HepG2 (cell line): ENCODE data around the gene ZDHHC19. TPM values are rescaled to one million over a fixed set of nuclear protein-coding genes. Genes with fewer than 3 reads are reported as not detected.
A peak's percentile ranks its signal among the peaks of the same experiment; 100 is the strongest.

Experiments
- ATAC-seq: fragments of 200-7000 bp; cut with Tn5 transposase; 3 replicates; pipeline ENCODE4 v1.9.1; 2020; ENCODE audit warnings: mild to moderate bottlenecking, moderate library complexity
- BruUV-seq: library from RNA; stranded (reverse); fragments of 400-500 nt; replicated peaks from 2 replicates; lab custom pipeline; 2021; lab: Mats Ljungman, UMichigan
- CTCF ChIA-PET: fragments of 300-600 bp; formaldehyde crosslinking; extraction: SDS; loops from one replicate; lab custom pipeline; 2021; ENCODE audit warnings: low total read pairs, inconsistent platforms, low intra/inter-chr PET ratio; lab: Yijun Ruan, JAX
- POLR2A ChIA-PET: fragments of 350-600 bp; sonication (Branson Sonifier 250); formaldehyde crosslinking; loops from one replicate; lab custom pipeline; 2020; ENCODE audit warnings: antibody characterized with exemption, inconsistent platforms; lab: Yijun Ruan, JAX
- DNase-seq: peaks from one replicate; pipeline ENCODE4 v3.0.0-alpha.2; 2015; ENCODE audit warnings: low spot score
- FAIRE-seq: peaks from 3 replicates; lab custom pipeline; 2011; peaks lifted over from hg19 to GRCh38; lab: Jason Lieb, UNC
- H2AFZ ChIP-seq: one replicate; pipeline ENCODE4 v1.6.1; 2011; ENCODE audit warnings: low read length, inconsistent platforms
- H3K27ac ChIP-seq: fragments of 300-600 bp; 3 replicates; pipeline ENCODE4 v1.8.0; 2011; ENCODE audit warnings: mixed run types, mild to moderate bottlenecking, mixed read lengths, low read length, inconsistent platforms; ENCODE audit not compliant: insufficient read depth; ENCODE audit errors: extremely low read length
- H3K27me3 ChIP-seq, 2 experiments: fragments of 200-600 bp in 1 of 2; 2 replicates in 1 of 2; 3 replicates in 1 of 2; pipeline versions ENCODE4 v1.6.0 to v1.8.0; 2011; ENCODE audit warnings: low read length in 2 of 2, mild to moderate bottlenecking in 2 of 2, moderate library complexity in 2 of 2, inconsistent platforms in 1 of 2; ENCODE audit not compliant: insufficient read depth in 2 of 2, control insufficient read depth in 1 of 2
- H3K36me3 ChIP-seq, 2 experiments: fragments of 200-600 bp in 1 of 2; replicated peaks in 1 of 2; 2 replicates in 1 of 2; 3 replicates in 1 of 2; pipeline versions ENCODE4 v1.5.1 to v1.8.0; 2011; ENCODE audit warnings: low read length in 2 of 2, inconsistent platforms in 1 of 2; ENCODE audit not compliant: insufficient read depth in 2 of 2, control insufficient read depth in 1 of 2
- H3K4me1 ChIP-seq: 2 replicates; pipeline ENCODE4 v1.5.1; 2012; ENCODE audit warnings: low read length, inconsistent platforms; ENCODE audit not compliant: insufficient read depth
- H3K4me2 ChIP-seq: 2 replicates; pipeline ENCODE4 v1.6.0; 2011; ENCODE audit warnings: low read depth, low read length, inconsistent platforms
- H3K4me3 ChIP-seq, 3 experiments: fragments of 200-600 bp in 1 of 3; sonication (generic), shearing (Covaris generic) in 1 of 3; replicated peaks in 1 of 3; 2 replicates each; pipeline ENCODE4 v1.5.1; 2011 to 2016; ENCODE audit warnings: low read length in 3 of 3, inconsistent platforms in 2 of 3, low read depth in 2 of 3, mild to moderate bottlenecking in 2 of 3, control low read depth in 1 of 3, mixed read lengths in 1 of 3; ENCODE audit not compliant: insufficient read depth in 1 of 3
- H3K79me2 ChIP-seq: one replicate; pipeline ENCODE4 v1.6.1; 2011; ENCODE audit warnings: low read length, inconsistent platforms; ENCODE audit not compliant: insufficient read depth
- H3K9ac ChIP-seq: 2 replicates; pipeline ENCODE4 v1.6.0; 2011; ENCODE audit warnings: mild to moderate bottlenecking, low read depth, low read length, inconsistent platforms; ENCODE audit not compliant: insufficient read depth
- H3K9me3 ChIP-seq: 2 replicates; pipeline ENCODE4 v1.5.1; 2012; ENCODE audit warnings: mild to moderate bottlenecking, low read length
- H4K20me1 ChIP-seq: 2 replicates; pipeline ENCODE4 v1.6.0; 2011; ENCODE audit warnings: inconsistent platforms, mild to moderate bottlenecking, low read length, moderate library complexity; ENCODE audit not compliant: insufficient read depth
- BCL6 ChIP-seq: IDR thresholded peaks from 2 replicates; pipeline ENCODE4 v1.6.1; 2016; ENCODE audit warnings: missing genetic modification reagents, missing compliant biosample characterization
- PHF5A ChIP-seq: IDR thresholded peaks from one replicate; pipeline ENCODE4 v1.6.1; 2018; ENCODE audit warnings: low read depth, missing genetic modification reagents; ENCODE audit not compliant: unreplicated experiment
- U2AF1 ChIP-seq: fragments of 200-400 bp; formaldehyde crosslinking; optimal IDR thresholded peaks from 2 replicates; pipeline ENCODE3; 2017; ENCODE audit warnings: mild to moderate bottlenecking, low read depth, low read length
- ZBTB2 ChIP-seq: sonication (generic); formaldehyde crosslinking; IDR thresholded peaks from 2 replicates; pipeline ENCODE4 v1.8.0; 2022; ENCODE audit warnings: low read depth, missing genetic modification reagents
- ZFY ChIP-seq: sonication (generic); formaldehyde crosslinking; IDR thresholded peaks from 2 replicates; pipeline ENCODE4 v1.4.0; 2020; ENCODE audit warnings: missing genetic modification reagents
- ZNF441 ChIP-seq: sonication (generic); formaldehyde crosslinking; IDR thresholded peaks from 2 replicates; pipeline ENCODE4 v1.7.0; 2021; ENCODE audit warnings: missing genetic modification reagents, borderline replicate concordance
- WGBS: methylation state at CpG from one replicate; pipeline ENCODE4 v1.1.6; 2017; ENCODE audit warnings: low lambda C conversion rate; 5-methylcytosine and 5-hydroxymethylcytosine counted together
- in situ Hi-C: cut with HindIII; loops from 2 replicates; pipeline ENCODE4 v1.10.0; 2017; ENCODE audit warnings: low pct_unique_long_range_greater_than_20kb; ENCODE audit not compliant: extremely low pct_ligation_motif_present
- intact Hi-C: fragments of 100-400 bp; cut with micrococcal nuclease; formaldehyde crosslinking; loops from one replicate; pipeline ENCODE4 v1.10.0; 2022; ENCODE audit not compliant: unreplicated experiment
- polyA plus RNA-seq, 8 experiments: library from polyadenylated mRNA; depleted of rRNA in 3 of 8; stranded (reverse) in 7 of 8; unstranded in 1 of 8; fragments of >200 nt; fragmentation: Illumina TruSeq in 4 of 8; extraction: Trizol in 4 of 8; gene quantifications; 2 replicates each; pipeline versions ENCODE4 v1.2.1 to v1.2.3, GENCODE V29; 2011 to 2016; ENCODE audit warnings: low read depth in 4 of 8, missing spikeins in 1 of 8, mixed read lengths in 1 of 8; ENCODE audit not compliant: insufficient read depth in 1 of 8
- total RNA-seq, 5 experiments: library from RNA; depleted of rRNA; stranded (reverse); fragments of >200 nt; fragmentation: Illumina TruSeq; extraction: Trizol; gene quantifications; 2 replicates each; pipeline ENCODE4 v1.2.3, GENCODE V29; 2016; ENCODE audit warnings: low read depth in 1 of 5
- TF ChIP-seq, protein P1 (sequence below): sonication (generic); formaldehyde crosslinking; IDR thresholded peaks from one replicate; pipeline ENCODE4 v1.5.1; 2020; ENCODE audit warnings: mild to moderate bottlenecking, missing genetic modification reagents; ENCODE audit errors: not compliant biosample characterization

The ZDHHC19 gene
- total and polyA plus RNA-seq, 2 of the 13 experiments (the other 11 are each of a cell fraction or from before 2014, with no cell fraction given), result 0.22 to 0.53 TPM

GRCh38 chr3:196220587-196220986 lies 9.4 kb upstream of the ZDHHC19 start:
- TF ChIP-seq BCL6 (CRISPR knock-in tag) (peak; percentile 40; the same call in 1 of the 2 replicates), ZNF441 (CRISPR knock-in tag) (0 out of 2 replicates have a peak, but pooled peaks have one; percentile 57), ZBTB2 (CRISPR knock-in tag) (no peak)
- in situ Hi-C loops, result no loop called here
- FAIRE-seq (no peak), ATAC-seq (no peak), DNase-seq (no peak)
- ChIA-PET CTCF (no interaction called here), POLR2A (no interaction called here)
- no peak overlapping the region for H2AFZ ChIP-seq
- H4K20me1 ChIP-seq, result no peaks in the 10 kb centered on the region
- H3K9ac ChIP-seq, result no peak overlapping the region
- no peak overlapping the region for H3K27ac ChIP-seq
- no peak overlapping the region for H3K4me3 ChIP-seq
- no TSS peak for BruUV-seq
- no peaks in the 10 kb centered on the region for H3K79me2 ChIP-seq
- H3K27me3 ChIP-seq, result no peaks in the 10 kb centered on the region; a peak in 1 of 5 replicates
- H3K4me2 ChIP-seq, result no peak overlapping the region
- H3K4me1 ChIP-seq, result peaks cover 52% of the 10 kb centered on the region
- H3K36me3 ChIP-seq, result no peaks in the 10 kb centered on the region
- WGBS, result 93% methylated on average over 10 of the region's 10 CpGs
- intact Hi-C loops, result no loop called here
- no peaks in the 10 kb centered on the region for H3K9me3 ChIP-seq

GRCh38 chr3:196219970-196220311 lies 8.7 kb upstream of the ZDHHC19 start:
- H3K27ac ChIP-seq, result peak overlapping the region; percentile 53
- no peak overlapping the region for H2AFZ ChIP-seq
- H3K79me2 ChIP-seq, result no peaks in the 10 kb centered on the region
- H4K20me1 ChIP-seq, result no peaks in the 10 kb centered on the region
- H3K36me3 ChIP-seq, result no peaks in the 10 kb centered on the region
- no peak overlapping the region; the same call in 1 of the 2 replicates for H3K9ac ChIP-seq
- 90% methylated on average over 19 of the region's 19 CpGs for WGBS
- no peak overlapping the region; a peak in 1 of 6 replicates for H3K4me3 ChIP-seq
- DNase-seq (no peak), FAIRE-seq (no peak), ATAC-seq (no peak)
- no peaks in the 10 kb centered on the region for H3K9me3 ChIP-seq
- ChIA-PET CTCF (no interaction called here), POLR2A (no interaction called here)
- intact Hi-C loops, result no loop called here
- peaks cover 52% of the 10 kb centered on the region for H3K4me1 ChIP-seq
- H3K4me2 ChIP-seq, result peak overlapping the region; percentile 34; the same call in 1 of the 2 replicates
- H3K27me3 ChIP-seq, result no peaks in the 10 kb centered on the region; a peak in 1 of 5 replicates
- in situ Hi-C loops, result no loop called here
- no TSS peak for BruUV-seq
- TF ChIP-seq, protein P1, sequence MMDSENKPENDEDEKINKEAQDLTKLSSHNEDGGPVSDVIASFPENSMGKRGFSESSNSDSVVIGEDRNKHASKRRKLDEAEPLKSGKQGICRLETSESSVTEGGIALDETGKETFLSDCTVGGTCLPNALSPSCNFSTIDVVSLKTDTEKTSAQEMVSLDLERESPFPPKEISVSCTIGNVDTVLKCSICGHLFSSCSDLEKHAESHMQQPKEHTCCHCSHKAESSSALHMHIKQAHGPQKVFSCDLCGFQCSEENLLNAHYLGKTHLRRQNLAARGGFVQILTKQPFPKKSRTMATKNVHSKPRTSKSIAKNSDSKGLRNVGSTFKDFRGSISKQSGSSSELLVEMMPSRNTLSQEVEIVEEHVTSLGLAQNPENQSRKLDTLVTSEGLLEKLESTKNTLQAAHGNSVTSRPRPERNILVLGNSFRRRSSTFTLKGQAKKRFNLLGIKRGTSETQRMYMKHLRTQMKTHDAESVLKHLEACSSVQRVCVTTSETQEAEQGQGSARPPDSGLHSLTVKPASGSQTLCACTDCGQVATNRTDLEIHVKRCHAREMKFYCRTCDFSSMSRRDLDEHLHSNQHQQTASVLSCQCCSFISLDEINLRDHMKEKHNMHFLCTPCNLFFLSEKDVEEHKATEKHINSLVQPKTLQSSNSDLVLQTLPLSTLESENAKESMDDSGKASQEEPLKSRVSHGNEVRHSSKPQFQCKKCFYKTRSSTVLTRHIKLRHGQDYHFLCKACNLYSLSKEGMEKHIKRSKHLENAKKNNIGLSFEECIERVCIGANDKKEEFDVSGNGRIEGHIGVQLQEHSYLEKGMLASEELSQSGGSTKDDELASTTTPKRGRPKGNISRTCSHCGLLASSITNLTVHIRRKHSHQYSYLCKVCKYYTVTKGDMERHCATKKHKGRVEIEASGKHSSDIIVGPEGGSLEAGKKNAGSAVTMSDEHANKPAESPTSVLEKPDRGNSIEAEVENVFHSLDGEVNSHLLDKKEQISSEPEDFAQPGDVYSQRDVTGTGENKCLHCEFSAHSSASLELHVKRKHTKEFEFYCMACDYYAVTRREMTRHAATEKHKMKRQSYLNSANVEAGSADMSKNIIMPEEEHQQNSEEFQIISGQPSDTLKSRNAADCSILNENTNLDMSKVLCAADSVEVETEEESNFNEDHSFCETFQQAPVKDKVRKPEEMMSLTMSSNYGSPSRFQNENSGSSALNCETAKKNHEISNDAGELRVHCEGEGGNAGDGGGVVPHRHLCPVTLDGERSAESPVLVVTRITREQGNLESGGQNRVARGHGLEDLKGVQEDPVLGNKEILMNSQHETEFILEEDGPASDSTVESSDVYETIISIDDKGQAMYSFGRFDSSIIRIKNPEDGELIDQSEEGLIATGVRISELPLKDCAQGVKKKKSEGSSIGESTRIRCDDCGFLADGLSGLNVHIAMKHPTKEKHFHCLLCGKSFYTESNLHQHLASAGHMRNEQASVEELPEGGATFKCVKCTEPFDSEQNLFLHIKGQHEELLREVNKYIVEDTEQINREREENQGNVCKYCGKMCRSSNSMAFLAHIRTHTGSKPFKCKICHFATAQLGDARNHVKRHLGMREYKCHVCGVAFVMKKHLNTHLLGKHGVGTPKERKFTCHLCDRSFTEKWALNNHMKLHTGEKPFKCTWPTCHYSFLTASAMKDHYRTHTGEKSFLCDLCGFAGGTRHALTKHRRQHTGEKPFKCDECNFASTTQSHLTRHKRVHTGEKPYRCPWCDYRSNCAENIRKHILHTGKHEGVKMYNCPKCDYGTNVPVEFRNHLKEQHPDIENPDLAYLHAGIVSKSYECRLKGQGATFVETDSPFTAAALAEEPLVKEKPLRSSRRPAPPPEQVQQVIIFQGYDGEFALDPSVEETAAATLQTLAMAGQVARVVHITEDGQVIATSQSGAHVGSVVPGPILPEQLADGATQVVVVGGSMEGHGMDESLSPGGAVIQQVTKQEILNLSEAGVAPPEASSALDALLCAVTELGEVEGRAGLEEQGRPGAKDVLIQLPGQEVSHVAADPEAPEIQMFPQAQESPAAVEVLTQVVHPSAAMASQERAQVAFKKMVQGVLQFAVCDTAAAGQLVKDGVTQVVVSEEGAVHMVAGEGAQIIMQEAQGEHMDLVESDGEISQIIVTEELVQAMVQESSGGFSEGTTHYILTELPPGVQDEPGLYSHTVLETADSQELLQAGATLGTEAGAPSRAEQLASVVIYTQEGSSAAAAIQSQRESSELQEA (CRISPR knock-in tag), result no peak
- no peak for TF ChIP-seq PHF5A (CRISPR knock-in tag)
- no peak for TF ChIP-seq ZFY (CRISPR knock-in tag)
- TF ChIP-seq U2AF1, result no peak
